Neuronal stem cell (in vitro differentiated cells): ENCODE measurements around the gene SUSD2.

Experiments
- DNase-seq: peaks from one replicate; pipeline ENCODE4 v3.0.0-alpha.2; 2013; ENCODE audit warnings: low spot score
- H2AFZ ChIP-seq: one replicate; pipeline ENCODE4 v1.6.1; 2013; ENCODE audit warnings: mild to moderate bottlenecking, low read length, inconsistent platforms
- H2AK5ac ChIP-seq: 2 replicates; pipeline ENCODE4 v1.6.1; 2013; ENCODE audit warnings: low read depth, mild to moderate bottlenecking, inconsistent platforms, low read length, moderate library complexity, mixed read lengths
- H2BK120ac ChIP-seq: 2 replicates; pipeline ENCODE4 v1.6.1; 2013; ENCODE audit warnings: low read depth, mild to moderate bottlenecking, inconsistent platforms, low read length, moderate library complexity, mixed read lengths
- H2BK12ac ChIP-seq: one replicate; pipeline ENCODE4 v1.6.1; 2013; ENCODE audit warnings: low read length, inconsistent platforms
- H2BK15ac ChIP-seq: 2 replicates; pipeline ENCODE4 v1.6.1; 2013; ENCODE audit warnings: mild to moderate bottlenecking, low read length, inconsistent platforms, mixed read lengths
- H2BK5ac ChIP-seq: one replicate; pipeline ENCODE4 v1.6.1; 2013; ENCODE audit warnings: inconsistent platforms, mild to moderate bottlenecking, low read length, moderate library complexity
- H3K14ac ChIP-seq: one replicate; pipeline ENCODE4 v1.6.1; 2013; ENCODE audit warnings: low read length, inconsistent platforms
- H3K18ac ChIP-seq: 2 replicates; pipeline ENCODE4 v1.6.1; 2013; ENCODE audit warnings: low read length, inconsistent platforms
- H3K23ac ChIP-seq: 2 replicates; pipeline ENCODE4 v1.6.1; 2013; ENCODE audit warnings: low read depth, mild to moderate bottlenecking, mixed read lengths, low read length, inconsistent platforms; ENCODE audit not compliant: poor library complexity
- H3K27ac ChIP-seq: replicated peaks from 3 replicates; pipeline ENCODE4 v1.5.1; 2013; ENCODE audit warnings: low read length, inconsistent platforms
- H3K27me3 ChIP-seq, 3 experiments: 2 replicates each; pipeline ENCODE4 v1.6.1; 2013; ENCODE audit warnings: low read length in 3 of 3, mild to moderate bottlenecking in 2 of 3, inconsistent platforms in 1 of 3, low read depth in 1 of 3, mixed read lengths in 1 of 3, moderate library complexity in 1 of 3; ENCODE audit not compliant: control insufficient read depth in 3 of 3, insufficient read depth in 3 of 3
- H3K36me3 ChIP-seq, 2 donors: replicated peaks in 1 of 2; 2 replicates each; pipeline ENCODE4 v1.6.1; 2013; ENCODE audit warnings: low read length in 2 of 2; ENCODE audit not compliant: control insufficient read depth in 2 of 2, insufficient read depth in 2 of 2
- H3K4ac ChIP-seq: 2 replicates; pipeline ENCODE4 v1.6.1; 2013; ENCODE audit warnings: inconsistent platforms, mild to moderate bottlenecking, low read length, moderate library complexity
- H3K4me1 ChIP-seq, 2 donors: 1 replicate in 1 of 2; 2 replicates in 1 of 2; pipeline ENCODE4 v1.6.1; 2013; ENCODE audit warnings: low read length in 2 of 2, low read depth in 1 of 2; ENCODE audit not compliant: control insufficient read depth in 2 of 2, insufficient read depth in 1 of 2
- H3K4me2 ChIP-seq: one replicate; pipeline ENCODE4 v1.6.1; 2013; ENCODE audit warnings: mild to moderate bottlenecking, low read length, inconsistent platforms; ENCODE audit not compliant: insufficient read depth, poor library complexity, severe bottlenecking
- H3K4me3 ChIP-seq, 2 donors: 2 replicates each; pipeline ENCODE4 v1.5.1; 2013; ENCODE audit warnings: low read length in 2 of 2, mild to moderate bottlenecking in 2 of 2, inconsistent platforms in 1 of 2, moderate library complexity in 1 of 2
- H3K79me1 ChIP-seq: one replicate; pipeline ENCODE4 v1.6.1; 2013; ENCODE audit warnings: low read depth, mild to moderate bottlenecking, inconsistent platforms, low read length, moderate library complexity
- H3K9ac ChIP-seq: one replicate; pipeline ENCODE4 v1.6.1; 2013; ENCODE audit warnings: mild to moderate bottlenecking, low read depth, low read length, inconsistent platforms; ENCODE audit not compliant: poor library complexity
- H3K9me3 ChIP-seq, 2 donors: replicated peaks in 1 of 2; 2 replicates each; pipeline versions ENCODE3 to v1.6.1; 2013; ENCODE audit warnings: low read length in 2 of 2, mild to moderate bottlenecking in 2 of 2, inconsistent platforms in 1 of 2, low read depth in 1 of 2, mixed read lengths in 1 of 2, moderate library complexity in 1 of 2; ENCODE audit not compliant: control insufficient read depth in 2 of 2, insufficient read depth in 1 of 2
- H4K8ac ChIP-seq: one replicate; pipeline ENCODE4 v1.6.1; 2013; ENCODE audit warnings: low read depth, mild to moderate bottlenecking, inconsistent platforms, low read length, moderate library complexity
- H4K91ac ChIP-seq: one replicate; pipeline ENCODE4 v1.6.1; 2013; ENCODE audit warnings: low read length, low read depth, mild to moderate bottlenecking, inconsistent platforms; ENCODE audit not compliant: poor library complexity
- WGBS, 2 donors: extraction: QIAGEN DNeasy Blood & Tissue Kit; methylation state at CpG; one replicate each; pipeline ENCODE4 v1.1.7; 2013; ENCODE audit warnings: missing lambda C conversion rate in 2 of 2, mixed read lengths in 1 of 2; ENCODE audit not compliant: insufficient read length in 2 of 2, insufficient replicate concordance in 1 of 2; ENCODE audit errors: extremely low coverage in 2 of 2; 5-methylcytosine and 5-hydroxymethylcytosine counted together

The SUSD2 gene

GRCh38 chr22:24156913-24157821 is 24.1 kb upstream of the SUSD2 start:
- Histone ChIP-seq H3K9ac (no peak overlapping the region), H3K27ac (no peak overlapping the region), H3K4me3 (peak overlapping the region; percentile 33 to 78), H2BK120ac (no peak overlapping the region), H2BK15ac (peak overlapping the region; percentile 30), H3K4me1 (peaks cover 13% of the 10 kb centered on the region in 2 donors), H3K27me3 (peaks cover 0 to 15% (median 0%) of the 10 kb centered on the region in 3 experiments), H3K18ac (peak overlapping the region; percentile 55), H3K14ac (no peak overlapping the region), H3K4me2 (peak overlapping the region; percentile 99), H3K23ac (peak overlapping the region; percentile 76), H4K91ac (no peak overlapping the region), H2BK5ac (peak overlapping the region; percentile 26), H3K9me3 (no peaks in the 10 kb centered on the region), H2AK5ac (peak overlapping the region; percentile 93), H2BK12ac (no peak overlapping the region), H2AFZ (peak overlapping the region; percentile 41), H3K4ac (no peak overlapping the region), H4K8ac (no peak overlapping the region), H3K79me1 (peaks cover 2% of the 10 kb centered on the region), H3K36me3 (peaks cover 3 to 23% of the 10 kb centered on the region in 2 donors)
- no CpG with 5 or more reads among the region's 23 CpGs for WGBS, 2 donors
- DNase-seq = peak; percentile 77

DNA sequence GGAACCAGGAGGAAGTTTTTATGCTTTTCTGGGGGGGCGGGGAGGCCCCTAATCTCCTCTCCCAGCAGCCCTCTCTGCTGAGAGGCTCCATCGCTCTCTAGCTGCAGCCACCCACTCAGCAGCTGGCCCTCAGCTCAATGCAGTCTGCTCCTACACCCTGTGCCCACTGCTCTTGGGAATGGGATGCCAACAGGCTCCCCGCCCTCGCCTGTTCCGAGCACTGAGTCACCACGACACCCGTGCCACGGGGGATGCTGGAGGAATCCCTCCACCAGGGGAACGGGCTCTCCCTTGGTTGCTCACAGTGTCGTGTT is 23.5 kb upstream of the SUSD2 start:
- no peak for DNase-seq
- H2BK15ac ChIP-seq = no peak overlapping the region
- H2BK5ac ChIP-seq = peak overlapping the region; percentile 26
- H3K9me3 ChIP-seq = no peaks in the 10 kb centered on the region
- H2AFZ ChIP-seq = no peak overlapping the region
- peaks cover 2 to 25% of the 10 kb centered on the region in 2 donors for H3K36me3 ChIP-seq
- H4K91ac ChIP-seq = no peak overlapping the region
- no peak overlapping the region for H3K27ac ChIP-seq
- H4K8ac ChIP-seq = no peak overlapping the region
- no peak overlapping the region for H3K14ac ChIP-seq
- peaks cover 0 to 15% (median 0%) of the 10 kb centered on the region in 3 experiments for H3K27me3 ChIP-seq
- H3K4me1 ChIP-seq = peaks cover 13% of the 10 kb centered on the region in 2 donors
- no peak overlapping the region for H3K9ac ChIP-seq
- H3K4me2 ChIP-seq = no peak overlapping the region
- H3K79me1 ChIP-seq = peaks cover 2% of the 10 kb centered on the region
- peak overlapping the region; percentile 53 for H2AK5ac ChIP-seq
- H2BK120ac ChIP-seq = no peak overlapping the region
- no CpG with 5 or more reads among the region's 10 CpGs for WGBS, 2 donors
- H3K23ac ChIP-seq = no peak overlapping the region
- peak overlapping the region in 1 of 2 donors; percentile 11 for H3K4me3 ChIP-seq
- H3K18ac ChIP-seq = no peak overlapping the region
- H2BK12ac ChIP-seq = no peak overlapping the region
- H3K4ac ChIP-seq = no peak overlapping the region

GRCh38 chr22:24159650-24160049 is 21.6 kb upstream of the SUSD2 start:
- Histone ChIP-seq H2AFZ (no peak overlapping the region), H3K27ac (no peak overlapping the region), H3K4me3 (peak overlapping the region in 1 of 2 donors; percentile 2), H3K4me2 (no peak overlapping the region), H3K18ac (no peak overlapping the region), H2BK5ac (no peak overlapping the region), H2AK5ac (no peak overlapping the region), H3K4ac (no peak overlapping the region), H4K8ac (no peak overlapping the region), H2BK12ac (no peak overlapping the region), H3K27me3 (peaks cover 0 to 15% (median 0%) of the 10 kb centered on the region in 3 experiments), H4K91ac (no peak overlapping the region), H3K36me3 (peaks cover 3 to 23% of the 10 kb centered on the region in 2 donors), H2BK15ac (no peak overlapping the region), H3K23ac (no peak overlapping the region), H3K9ac (peak overlapping the region; percentile 32), H3K79me1 (peaks cover 2% of the 10 kb centered on the region), H2BK120ac (no peak overlapping the region), H3K9me3 (no peaks in the 10 kb centered on the region), H3K14ac (no peak overlapping the region), H3K4me1 (peaks cover 13% of the 10 kb centered on the region in 2 donors)
- no peak for DNase-seq
- no CpG with 5 or more reads among the region's 2 CpGs for WGBS, 2 donors

DNA sequence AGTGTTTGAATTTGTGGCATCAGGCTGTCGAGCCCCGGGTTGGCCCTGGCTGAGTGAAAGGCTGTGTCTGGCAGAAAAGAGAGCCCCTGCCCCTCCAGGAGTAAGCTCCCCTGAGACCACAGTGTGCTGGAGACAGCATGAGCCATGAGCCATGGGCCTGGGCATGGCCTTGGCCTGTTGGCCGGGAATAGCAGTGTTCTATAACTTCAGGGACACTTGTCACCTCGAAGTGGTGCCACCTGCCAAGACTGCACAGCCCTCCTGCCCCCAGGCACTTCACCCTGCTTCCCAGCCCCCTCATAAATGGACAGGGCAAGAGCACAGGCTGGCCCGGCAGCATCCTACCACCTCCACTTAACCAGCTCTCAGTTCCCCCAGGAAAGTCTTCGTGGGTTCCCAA is 20.7 kb upstream of the SUSD2 start:
- H3K18ac ChIP-seq = no peak overlapping the region
- H3K27me3 ChIP-seq = peaks cover 0 to 8% (median 0%) of the 10 kb centered on the region in 3 experiments
- no peak overlapping the region for H3K4me3 ChIP-seq
- no peak overlapping the region for H2BK15ac ChIP-seq
- no CpG with 5 or more reads among the region's 6 CpGs for WGBS, 2 donors
- peaks cover 6 to 32% of the 10 kb centered on the region in 2 donors for H3K36me3 ChIP-seq
- H2AK5ac ChIP-seq = no peak overlapping the region
- H2AFZ ChIP-seq = no peak overlapping the region
- no peak overlapping the region for H2BK120ac ChIP-seq
- no peak overlapping the region for H2BK12ac ChIP-seq
- H3K14ac ChIP-seq = no peak overlapping the region
- no peaks in the 10 kb centered on the region for H3K9me3 ChIP-seq
- no peak overlapping the region for H3K27ac ChIP-seq
- H3K4me2 ChIP-seq = no peak overlapping the region
- no peak overlapping the region for H3K23ac ChIP-seq
- H3K4me1 ChIP-seq = peaks cover 10 to 11% of the 10 kb centered on the region in 2 donors
- no peak overlapping the region for H2BK5ac ChIP-seq
- DNase-seq = no peak
- no peak overlapping the region for H3K4ac ChIP-seq
- peaks cover under 1% of the 10 kb centered on the region for H3K79me1 ChIP-seq
- peak overlapping the region; percentile 7 for H3K9ac ChIP-seq
- no peak overlapping the region for H4K91ac ChIP-seq
- H4K8ac ChIP-seq = no peak overlapping the region
